Stimulated activated CD8-positive, alpha-beta memory T cell treated with anti-CD3 and anti-CD28 coated beads, Interleukin-7, amount 100 ng/mL, for 24 hours (primary cell): ENCODE results near the gene C19orf81.
"Not testable (repeated sequence)": the region's sequence is repeated elsewhere in the genome, so short reads cannot be mapped to it uniquely, and the experiment has no call there.

ENCODE experiments used
- DNase-seq: peaks from one replicate; pipeline ENCODE4 v3.0.0-alpha.2; 2020; ENCODE audit warnings: low read depth

C19orf81 gene

DNA sequence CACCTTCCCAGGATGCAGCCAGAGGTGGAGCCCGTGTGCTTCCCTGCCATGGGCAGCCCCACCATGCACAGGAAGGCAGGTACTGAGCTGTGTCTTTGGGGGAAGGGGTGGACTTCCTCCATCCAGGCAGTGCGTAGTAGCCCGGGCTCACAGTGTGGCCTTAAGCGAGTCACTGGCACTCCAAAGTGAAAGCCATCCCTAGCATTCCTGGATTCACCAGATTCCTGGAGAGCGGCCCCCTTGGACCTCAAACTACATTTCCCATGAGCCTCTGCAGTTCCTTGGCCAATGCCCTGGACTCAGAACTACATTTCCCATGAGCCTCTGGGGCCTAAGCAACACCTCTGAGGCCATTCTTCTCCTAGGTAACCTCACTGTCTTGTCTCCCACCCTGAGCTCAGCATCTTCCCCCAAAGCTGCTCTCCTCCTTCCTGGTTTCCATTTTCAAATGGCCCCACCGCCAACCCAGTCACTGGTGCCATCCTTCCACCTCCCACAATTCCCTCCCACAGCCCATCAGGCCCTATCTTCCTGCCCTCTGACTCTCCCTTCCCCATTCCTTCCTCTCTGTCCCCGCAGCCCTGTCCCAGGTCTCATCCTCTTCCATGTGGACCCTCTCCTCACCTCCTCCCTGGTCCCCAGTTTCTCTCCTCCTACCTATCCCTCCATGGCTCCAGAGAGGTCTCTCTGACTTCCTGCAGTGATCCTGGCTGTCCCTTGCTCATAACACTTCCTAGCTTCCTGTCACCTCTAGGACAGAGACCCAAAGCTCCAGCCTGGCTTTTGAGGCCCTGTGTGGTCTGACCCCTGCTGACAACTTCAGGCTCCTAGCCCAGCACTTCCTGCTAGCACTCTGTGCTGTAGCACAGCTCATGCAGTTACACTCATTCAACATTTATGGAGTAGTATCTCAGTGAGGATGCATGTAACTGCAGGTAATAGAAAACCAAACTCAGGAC lies at the start of gene C19orf81:
C19orf81 (plus strand) TSS at position 13 of the 959 bp plus-strand sequence; CDS start at position 13, 0 bp downstream.
- no peak for DNase-seq

DNA sequence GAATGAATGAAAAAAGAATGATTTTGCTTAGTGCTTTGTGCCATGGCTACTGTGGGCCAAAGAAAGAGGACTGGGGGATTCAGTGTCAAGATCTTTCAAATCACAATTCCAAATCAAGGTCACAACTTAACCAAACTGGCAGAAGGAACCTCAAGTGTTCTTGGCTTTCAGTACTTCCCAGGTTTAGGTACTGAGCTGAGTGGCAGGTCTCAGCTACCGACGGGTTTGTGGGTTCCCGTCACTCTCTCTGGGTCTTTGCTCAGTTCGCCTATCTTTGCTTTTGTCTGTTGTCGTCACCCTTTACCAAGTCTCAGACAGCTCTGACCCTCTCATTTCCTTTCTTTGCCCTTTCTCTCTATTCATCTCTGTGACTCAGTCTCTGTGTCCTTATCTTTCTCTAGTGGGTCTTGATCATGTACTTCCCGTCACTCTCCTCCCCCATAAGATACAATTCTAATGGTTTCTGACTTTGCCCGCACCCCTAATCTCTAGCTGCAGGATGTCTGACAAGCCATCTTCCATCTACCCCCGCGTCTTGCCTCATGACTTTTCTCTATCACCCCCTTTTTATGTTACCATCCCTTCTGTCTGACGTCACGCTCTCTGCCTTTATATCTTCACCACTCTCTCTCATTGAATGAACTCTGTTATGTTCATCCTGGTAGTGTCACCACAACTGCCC lies 47.7 kb upstream of the C19orf81 start:
- DNase-seq, result no peak

DNA sequence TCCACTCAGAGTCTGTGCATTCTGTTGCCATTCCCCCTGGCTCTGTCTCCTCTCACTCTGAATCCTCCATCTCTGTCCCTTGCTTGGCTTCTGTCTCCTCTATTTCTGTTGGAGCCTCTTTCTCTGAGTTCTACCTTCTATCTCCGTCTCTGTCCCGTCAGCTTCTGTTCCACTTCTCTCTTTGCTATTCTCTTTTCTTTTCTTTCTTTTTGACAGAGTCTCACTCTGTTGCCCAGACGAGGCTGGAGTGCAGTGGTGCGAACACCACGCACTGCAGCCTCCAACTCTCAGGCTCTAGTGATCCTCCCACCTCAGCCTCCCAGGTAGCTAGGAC lies 47.2 kb upstream of the C19orf81 start:
- DNase-seq, result no peak

DNA sequence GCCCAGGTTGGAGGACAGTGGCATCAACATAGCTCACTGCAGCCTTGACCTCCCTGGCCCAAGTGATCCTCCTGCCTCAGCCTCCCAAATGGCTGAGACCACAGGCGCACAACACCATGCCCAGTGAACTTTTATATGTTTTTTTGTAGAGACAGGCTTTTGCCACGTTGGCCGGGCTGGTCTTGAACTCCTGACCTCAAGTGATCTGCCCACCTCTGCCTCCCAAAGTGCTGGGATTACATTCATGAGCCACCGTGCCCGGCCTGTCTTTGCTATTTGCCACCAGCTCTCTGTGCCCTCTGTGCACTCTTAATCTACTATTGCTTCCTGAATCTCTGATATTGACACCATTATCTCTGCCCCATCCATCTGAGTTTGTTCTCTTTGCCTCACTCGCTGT lies 46.7 kb upstream of the C19orf81 start:
- no peak for DNase-seq

DNA sequence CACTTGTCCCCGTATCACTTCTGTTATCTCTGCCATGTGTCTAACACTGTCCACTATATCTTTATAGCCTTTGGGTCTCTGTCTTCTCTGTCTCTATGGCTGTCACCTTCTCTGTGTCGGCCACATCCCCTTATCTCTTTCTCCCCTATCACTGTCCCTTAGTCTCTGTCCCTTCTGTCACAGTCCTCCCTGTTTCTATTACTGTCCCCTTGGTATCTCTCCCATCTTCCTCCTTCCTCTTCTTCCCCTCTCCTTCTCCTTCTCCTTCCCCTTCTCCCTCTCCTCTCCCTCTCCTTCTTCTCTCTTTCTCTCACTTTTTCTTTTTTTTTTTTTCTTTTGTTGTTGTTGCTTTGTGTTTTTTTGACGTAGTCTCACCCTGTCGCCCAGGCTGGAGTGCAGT lies 46.3 kb upstream of the C19orf81 start:
- no peak for DNase-seq

DNA sequence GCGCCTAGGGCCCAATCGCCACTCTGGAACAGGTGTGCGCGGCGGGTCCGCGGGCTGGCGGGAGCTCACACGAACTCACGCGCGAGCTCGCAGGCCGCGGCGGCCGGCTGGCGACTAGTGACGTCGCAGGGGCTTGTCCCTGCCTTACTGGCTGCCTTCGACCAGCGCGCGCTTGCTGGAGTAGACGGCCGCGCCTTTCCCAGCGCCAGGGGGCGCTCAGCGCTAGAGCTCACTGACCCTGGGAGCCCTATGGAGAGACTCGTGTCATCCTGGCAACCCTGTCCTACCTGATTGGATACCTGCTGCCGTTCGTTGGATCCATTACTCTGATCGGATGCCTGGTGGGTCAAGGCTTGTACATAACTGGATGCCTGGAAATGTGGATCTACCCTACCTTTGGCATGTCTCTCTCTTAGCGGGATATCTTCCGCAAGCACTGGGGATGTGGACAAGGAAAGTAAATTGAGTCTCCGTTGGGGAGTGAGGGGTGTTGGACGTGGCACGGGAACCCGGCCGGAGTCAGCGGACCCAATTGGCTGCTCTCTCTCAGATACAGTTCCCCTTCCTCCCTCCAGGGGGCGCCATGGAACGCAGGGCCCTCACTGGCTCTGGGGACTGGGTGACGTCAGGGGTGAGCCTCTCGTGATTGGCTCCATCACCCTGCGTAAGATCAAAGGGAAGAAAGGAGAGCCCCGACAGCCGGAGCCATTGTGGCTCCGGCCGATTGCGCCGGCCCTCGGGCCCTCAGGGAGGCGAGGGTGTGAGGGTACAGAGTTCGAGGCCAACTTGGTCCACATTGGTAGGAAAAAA lies 44.8 kb upstream of the C19orf81 start:
- DNase-seq, result not testable (repeated sequence)

DNA sequence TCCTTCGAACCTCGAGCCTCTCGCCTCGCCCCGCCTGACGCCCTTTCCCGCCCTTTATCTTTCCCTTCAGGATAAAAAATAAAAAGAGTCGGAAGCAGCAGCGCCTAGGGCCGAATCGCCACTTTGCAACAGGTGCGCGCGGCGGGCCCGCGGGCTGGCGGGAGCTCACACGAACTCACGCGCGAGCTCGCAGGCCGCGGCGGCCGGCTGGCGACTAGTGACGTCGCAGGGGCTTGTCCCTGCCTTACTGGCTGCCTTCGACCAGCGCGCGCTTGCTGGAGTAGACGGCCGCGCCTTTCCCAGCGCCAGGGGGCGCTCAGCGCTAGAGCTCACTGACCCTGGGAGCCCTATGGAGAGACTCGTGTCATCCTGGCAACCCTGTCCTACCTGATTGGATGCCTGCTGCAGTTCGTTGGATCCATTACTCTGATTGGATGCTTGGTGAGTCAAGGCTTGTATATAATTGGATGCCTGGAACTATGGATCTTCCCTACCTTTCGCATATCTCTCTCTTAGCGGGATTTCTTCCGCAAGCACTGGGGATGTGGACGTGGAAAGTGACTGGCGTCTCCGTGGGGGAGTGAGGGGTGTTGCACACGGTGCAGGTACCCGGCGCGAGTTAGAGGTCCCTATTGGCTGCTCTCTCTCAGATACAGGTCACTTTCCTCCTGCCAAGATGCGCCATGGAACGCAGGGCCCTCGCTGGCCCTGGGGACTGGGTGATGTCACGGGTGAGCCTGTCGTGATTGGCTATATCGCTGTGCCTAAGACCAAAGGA lies 43.0 kb upstream of the C19orf81 start:
- not testable (repeated sequence) for DNase-seq

DNA sequence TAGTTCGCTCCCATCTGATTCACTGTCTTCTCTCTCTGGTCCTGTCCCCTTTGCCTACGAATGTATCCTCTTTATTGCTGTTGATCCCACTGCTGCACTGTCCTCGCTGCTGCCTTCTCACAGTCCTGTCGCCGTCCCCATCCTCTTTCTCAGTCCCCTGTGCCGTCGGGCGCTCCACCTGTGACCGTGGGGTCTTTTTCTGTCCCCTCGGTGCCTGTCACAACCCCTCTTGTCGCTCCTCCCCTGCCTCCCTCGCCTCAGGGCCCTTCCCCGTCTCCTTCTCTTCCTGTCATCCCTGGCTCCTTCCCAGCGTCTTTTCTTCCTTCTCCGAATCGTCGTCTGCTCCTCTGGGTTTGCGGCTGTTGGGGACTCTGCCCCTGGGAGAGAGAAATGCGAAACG lies 41.9 kb upstream of the C19orf81 start:
- no peak for DNase-seq

DNA sequence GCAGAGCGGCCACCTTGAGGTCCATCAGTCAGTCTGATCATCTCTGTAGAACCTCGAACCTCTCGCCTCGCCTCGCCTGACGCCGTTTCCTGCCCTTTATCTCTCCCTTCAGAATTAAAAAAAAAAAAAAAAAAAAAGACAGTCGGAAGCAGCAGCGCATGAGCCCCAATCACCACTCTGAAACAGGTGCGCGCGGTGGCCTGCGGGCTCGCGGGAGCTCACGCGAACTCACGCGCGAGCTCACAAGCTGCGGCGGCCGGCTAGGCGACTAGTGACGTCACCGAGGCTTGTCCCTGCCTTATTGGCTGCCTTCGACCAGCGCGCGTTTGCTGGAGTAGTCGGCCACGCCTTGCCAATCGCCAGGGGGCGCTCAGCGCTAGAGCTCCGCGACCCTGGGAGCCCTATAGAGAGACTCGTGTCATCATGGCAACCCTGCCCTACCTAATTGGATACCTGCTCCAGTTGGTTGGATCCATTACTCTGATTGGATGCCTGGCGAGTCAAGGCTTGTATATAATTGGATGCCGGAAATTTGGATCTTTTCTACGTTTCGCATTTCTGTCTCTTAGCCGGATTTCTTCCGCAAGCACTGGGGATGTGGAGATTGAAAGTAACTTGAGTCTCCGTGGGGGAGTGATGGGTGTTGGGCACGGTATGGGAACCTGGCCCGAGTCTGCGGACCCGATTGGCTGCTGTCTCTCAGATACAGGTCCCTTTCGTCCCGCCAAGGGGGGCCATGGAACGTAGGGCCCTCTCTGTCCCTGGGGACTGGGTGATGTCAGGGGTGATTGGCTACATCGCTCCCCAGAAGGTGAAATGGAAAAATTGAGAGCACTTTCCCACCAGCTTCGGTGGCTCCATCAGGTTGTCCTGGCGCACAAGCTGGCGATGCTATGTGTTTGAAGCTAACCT lies 41.1 kb upstream of the C19orf81 start:
- peak; percentile 66 for DNase-seq

DNA sequence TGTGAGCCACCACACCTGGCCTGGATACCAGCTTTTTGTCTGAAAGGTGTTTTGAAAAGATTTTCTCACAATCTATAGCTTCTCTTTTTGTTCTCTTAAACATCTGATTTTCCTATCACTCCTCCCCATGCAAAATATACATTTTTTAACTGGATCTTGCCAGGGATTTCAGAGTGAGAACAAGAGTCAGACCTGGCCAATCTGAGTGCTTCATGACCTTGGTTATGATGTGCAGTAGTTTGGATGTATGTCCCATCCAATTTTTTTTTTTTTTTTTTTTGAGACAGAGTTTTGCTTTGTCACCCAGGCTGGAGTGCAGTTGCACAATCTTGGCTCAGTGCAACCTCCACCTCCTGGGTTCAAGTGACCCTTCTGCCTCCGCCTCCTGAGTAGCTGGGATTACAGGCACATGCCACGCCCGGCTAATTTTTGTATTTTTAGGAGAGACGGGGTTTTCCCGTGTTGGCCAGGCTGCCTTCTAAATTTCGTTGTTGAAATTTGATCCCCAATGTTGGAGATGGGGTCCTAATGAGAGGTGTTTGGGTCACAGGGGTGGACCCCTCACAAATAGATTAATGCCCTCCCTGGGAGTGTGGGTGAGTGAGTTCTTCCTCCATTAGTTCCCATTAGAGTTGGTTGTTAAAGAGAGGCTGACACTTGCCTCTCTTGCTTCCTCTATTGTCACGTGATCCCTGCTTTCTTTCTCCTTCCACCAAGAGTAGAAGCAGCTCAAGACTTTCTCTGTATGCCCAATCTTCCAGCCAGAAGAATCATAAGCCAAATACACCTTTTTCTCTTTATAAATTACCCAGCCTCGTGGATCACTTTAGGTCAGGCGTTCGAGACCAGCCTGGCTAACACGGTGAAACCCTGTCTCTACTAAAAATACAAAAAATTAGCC lies 36.5 kb upstream of the C19orf81 start:
- not testable (repeated sequence) for DNase-seq

DNA sequence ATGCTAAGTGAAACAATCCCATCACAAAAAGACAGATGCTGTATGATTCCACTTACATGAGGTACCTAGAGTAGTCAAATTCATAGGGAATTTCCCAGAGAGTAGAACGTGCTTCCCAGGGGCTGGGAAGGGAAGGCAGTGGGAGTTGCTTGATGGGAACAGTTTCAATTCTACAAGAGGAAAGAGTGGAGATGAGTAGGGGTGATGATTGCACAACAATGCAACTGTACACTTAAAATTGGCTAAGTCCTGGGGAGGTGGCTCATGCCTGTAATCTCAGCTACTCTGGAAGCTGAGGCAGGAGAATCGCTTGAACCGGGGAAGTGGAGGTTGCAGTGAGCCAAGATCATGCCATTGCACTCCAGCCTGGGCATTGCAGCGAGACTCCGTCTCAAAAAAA lies 30.9 kb upstream of the C19orf81 start:
- not testable (repeated sequence) for DNase-seq

DNA sequence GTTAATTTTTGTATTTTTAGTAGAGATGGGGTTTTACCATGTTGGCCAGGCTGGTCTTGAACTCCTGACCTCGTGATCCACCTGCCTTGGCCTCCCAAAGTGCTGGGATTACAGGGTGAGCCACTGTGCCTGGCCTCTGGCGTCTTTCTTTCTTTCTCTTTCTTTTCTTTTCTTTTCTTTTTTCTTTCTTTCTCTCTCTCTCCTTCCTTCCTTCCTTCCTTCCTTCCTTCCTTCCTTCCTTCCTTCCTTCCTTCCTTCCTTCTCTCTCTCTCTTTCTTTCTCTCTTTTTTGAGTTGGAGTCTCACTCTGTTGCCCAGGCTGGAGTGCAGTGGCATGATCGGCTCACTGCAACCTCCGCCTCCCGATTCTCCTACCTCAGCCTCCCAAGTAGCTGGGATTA lies 30.1 kb upstream of the C19orf81 start:
- DNase-seq, result not testable (repeated sequence)

DNA sequence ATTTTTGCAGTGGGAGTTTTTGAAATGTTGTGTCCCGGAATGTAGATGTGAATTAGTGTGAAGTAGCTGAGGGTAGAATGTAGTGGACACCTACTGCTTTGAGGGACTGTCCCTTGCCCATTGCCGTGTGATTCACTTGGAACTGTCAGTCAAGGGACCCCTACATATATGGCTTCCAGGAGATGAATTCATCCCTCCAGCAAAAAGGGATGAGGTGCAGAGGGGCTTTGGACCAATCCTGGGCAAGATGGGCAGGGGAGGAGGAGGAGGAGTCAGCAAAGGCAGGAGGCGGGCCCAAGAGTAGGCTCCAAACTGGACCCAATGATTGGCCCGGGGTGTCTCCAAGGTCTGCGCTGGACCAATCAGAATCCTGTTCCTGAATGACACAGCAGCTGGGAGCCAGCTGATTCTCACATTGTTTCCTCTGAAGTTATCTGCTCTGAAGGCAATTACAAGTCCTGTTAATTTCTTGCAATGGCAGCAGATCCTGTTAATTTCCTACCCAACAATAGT lies 28.8 kb upstream of the C19orf81 start:
- DNase-seq, result not testable (repeated sequence)

DNA sequence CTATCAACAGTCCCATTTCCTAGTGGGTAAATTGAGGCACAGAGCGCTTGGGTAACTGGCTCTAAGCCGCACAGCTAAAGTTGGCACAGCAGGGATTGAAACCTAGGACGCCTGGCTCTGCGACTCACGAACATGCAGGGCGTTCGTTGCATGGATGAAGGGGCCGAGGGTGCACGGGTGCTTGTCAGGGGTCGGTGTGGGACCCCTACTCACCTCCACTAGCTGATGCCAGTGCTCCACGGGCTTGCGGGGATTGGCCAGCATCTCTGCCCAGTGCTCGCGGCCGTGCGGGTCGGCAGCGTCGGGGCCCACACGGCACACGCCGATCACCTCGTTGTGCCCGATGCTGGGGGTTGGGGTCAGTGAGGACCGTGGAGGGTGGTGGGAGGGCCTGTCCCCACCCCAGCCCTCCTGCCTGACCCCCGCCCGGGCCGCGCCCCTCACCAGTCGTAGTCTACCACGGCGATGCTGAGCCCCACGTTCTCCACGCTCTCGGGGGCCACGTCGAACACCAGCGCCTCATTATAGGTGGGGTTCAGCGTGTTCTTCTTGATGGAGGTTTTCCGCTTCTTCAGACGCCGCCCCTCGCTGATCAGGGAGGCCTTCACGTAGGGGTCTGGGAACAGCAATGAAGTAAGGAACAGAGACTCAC lies 24.2 kb upstream of the C19orf81 start:
- no peak for DNase-seq

DNA sequence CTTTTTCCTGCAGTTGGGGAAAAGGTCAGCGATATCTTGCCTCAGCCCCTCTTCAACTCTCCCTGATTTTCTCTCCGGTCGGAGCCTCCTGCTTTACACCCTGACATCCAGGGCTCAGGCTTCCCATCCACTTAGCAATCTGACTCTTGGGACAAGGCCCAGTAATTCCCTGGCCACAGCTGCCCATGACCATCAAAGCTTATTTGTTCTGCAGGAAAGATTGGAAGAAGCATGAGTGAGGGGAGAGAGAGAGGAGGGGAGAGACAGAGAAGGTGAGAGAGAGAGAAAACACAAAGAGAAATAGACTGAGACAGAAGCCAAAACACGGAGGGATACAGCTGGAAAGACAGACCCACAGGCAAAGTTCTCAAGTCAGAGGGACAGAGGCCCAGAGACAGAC lies 23.2 kb upstream of the C19orf81 start:
- no peak for DNase-seq

DNA sequence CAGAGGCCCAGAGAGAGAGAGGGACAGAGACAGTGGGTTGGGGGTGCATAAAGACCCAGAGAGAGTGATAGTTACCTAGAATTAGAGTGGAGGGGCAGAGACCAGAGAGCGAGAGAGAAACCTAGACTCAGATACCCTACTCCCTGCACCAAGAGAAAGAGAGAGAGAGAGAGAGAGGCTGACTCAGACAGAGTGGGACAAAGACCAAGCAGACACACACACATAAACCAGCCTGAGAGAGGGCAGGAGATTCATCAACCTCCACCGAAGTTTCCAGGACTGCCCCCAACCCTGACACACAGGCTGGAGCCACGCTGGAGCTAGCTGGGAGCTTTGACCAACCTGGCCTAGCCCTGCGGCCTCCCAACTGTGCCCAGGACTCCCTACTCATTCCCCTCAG lies 22.4 kb upstream of the C19orf81 start:
- DNase-seq, result no peak

DNA sequence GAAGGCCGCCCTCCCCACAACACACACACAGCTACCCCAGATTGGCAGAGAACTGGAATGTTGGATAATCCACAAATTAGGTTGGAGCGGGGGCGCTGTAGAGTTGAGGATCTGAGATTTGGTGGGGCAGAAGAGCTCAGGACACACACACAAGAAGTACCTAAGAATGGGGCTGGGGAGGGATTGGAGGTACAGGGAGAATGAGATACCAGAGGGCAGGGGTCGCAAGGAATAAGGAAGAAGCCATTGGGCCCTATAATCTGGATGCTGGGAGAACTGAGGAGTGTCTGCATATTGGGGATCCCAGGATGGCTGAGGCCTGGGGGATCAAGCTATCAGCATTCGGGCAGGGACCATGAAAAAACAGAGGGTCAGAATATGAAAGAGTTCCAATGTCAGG lies 21.1 kb upstream of the C19orf81 start:
- no peak for DNase-seq

DNA sequence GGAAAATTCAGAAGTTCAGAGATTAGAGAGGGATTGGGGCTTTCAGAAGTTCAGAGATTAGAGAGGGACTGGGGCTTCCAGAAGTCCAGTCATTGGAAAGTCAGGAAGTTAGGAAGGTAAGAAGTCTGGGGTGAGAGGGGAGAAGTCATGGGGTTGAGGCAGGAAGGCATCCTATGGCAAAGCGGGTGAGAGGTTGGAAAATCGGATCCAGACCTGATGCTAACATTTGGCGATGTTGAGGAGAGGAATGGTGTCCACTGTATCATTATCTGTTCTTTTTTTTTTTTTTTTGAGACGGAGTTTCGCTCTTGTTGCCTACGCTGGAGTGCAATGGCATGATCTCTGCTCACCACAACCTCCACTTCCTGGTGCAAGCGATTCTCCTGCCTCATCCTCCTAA lies 20.7 kb upstream of the C19orf81 start:
- no peak for DNase-seq

DNA sequence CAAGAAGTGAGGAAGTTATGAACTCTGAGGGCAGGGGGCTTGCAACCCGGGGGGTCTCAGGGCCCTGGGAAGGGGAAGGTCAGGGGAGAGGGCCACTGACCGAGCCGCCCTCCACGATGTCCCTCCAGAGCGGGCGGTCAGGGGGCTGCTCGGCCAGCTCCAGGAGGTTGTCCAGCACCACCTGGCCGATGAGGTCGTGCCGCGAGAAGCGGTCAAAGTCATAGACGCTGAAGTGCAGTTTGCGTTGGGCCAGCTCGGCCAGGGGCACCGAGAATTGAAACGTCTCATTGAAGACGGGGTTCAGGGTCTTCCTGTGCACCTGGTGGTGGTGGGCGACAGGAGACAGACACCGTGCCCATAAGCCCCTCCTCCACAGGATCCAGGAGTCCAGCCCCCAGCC lies 20.1 kb upstream of the C19orf81 start:
- no peak for DNase-seq
